GM12873 (cell line): ENCODE measurements around the gene TMEM39A.

ENCODE experiments used
- TF ChIP-seq, protein P1 (sequence below): IDR thresholded peaks from 2 replicates; pipeline ENCODE4 v1.5.1; 2012; ENCODE audit warnings: low read depth, mild to moderate bottlenecking, moderate library complexity, low read length, control low read depth; ENCODE audit not compliant: insufficient read depth; ENCODE audit errors: missing control alignments

The TMEM39A gene

GRCh38 chr3:119483101-119483500 is 19.7 kb upstream of the TMEM39A start:
- TF ChIP-seq, protein P1, sequence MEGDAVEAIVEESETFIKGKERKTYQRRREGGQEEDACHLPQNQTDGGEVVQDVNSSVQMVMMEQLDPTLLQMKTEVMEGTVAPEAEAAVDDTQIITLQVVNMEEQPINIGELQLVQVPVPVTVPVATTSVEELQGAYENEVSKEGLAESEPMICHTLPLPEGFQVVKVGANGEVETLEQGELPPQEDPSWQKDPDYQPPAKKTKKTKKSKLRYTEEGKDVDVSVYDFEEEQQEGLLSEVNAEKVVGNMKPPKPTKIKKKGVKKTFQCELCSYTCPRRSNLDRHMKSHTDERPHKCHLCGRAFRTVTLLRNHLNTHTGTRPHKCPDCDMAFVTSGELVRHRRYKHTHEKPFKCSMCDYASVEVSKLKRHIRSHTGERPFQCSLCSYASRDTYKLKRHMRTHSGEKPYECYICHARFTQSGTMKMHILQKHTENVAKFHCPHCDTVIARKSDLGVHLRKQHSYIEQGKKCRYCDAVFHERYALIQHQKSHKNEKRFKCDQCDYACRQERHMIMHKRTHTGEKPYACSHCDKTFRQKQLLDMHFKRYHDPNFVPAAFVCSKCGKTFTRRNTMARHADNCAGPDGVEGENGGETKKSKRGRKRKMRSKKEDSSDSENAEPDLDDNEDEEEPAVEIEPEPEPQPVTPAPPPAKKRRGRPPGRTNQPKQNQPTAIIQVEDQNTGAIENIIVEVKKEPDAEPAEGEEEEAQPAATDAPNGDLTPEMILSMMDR: no peak

DNA sequence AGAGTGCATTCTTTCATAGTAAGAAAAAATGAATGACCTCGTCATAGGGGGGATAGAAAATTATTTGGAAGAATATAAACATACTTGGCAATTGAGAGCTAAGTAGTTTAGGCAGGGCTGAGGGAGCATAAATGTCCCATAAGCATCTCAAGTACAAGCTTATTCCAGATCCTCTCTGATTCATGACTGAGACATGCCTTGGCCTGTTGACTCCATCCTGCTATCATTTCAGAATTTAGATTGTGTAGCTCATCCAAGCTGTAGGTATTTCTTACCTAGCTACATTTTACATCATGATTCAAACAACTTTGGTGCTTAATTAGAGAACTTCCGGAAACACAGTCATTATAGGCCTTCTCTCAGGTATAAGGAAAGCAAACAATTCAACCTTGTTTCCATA is 17.7 kb upstream of the TMEM39A start:
- TF ChIP-seq, protein P1: no peak

DNA sequence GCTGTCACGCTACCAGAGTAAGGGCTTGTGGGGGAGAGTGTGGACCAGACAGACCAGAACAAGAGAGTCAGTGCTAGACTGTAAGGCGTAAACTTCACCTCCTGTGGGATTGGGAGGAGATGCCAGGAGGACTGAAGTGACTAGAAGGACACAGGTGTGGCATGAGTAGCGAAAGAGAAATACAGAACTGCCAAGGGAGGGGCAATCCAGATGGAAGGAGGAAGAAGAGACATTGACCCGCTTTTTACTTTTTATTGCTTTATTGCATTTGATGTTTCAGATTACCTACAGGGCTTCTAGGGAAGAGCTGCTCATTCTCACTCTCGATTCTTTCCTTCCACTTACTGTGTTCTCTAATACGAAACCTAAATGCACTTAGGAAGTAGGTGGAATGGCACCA is 7.5 kb upstream of the TMEM39A start:
- TF ChIP-seq, protein P1: no peak

DNA sequence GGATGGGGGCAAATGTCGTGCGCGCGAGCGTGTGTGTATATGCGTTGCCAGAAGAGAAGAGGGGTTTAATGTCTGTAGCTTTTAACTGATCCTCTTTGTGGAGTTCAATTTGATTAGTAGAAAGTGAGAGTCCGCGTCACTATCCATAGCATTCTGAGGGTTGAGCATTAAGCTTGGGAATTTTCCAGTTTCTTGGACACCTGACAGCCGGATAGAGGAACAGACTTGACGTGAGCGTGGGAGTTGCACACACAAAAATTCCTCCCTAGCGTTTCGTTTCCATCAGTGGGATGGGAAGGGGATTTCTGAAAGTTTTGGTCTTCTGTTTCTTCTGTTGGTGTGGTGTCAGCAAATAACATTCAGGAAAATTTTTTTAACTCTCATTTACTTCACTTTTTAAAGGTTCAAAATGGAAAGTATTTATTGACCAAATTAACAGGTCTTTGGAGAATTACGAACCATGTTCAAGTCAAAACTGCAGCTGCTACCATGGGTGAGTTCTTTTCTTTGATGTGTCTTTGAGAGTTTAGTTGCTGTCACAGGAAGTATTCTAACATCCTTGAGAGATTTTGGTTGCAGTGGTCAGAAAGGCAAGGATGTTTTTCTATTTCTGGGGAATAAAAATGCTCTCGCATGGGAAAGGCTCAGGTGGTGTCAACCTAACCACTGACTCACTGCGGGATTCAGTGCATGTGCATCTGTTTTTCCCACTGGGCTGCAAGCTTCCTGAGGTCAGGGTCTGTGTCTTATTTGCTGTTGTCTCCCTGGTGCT is 6.2 kb upstream of the TMEM39A start:
- TF ChIP-seq, protein P1: no peak

GRCh38 chr3:119468041-119468440 is 4.6 kb upstream of the TMEM39A start:
- TF ChIP-seq, protein P1: no peak

DNA sequence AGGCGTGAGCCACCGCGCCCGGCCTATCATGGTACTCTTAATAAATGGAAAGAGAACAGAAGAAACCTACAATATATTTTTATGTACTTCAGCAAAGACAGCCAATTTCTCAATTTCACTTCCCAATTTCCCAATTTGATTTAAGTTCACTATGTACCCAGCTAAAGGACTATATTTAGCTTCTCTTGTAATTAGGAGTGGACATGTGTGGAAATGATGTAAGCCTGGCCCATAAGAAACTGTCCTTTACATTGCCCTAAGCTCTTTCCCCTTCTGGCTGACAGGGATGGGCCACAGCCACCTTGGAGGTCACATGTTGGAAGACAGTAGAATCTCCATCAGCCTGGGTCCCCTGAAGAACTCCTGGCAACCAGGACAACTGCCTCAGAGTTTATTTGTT is 6.2 kb downstream of the TMEM39A start:
- TF ChIP-seq, protein P1: no peak

- TF ChIP-seq, protein P1: no peak
These were observed 6.9 kb downstream of the TMEM39A start for GRCh38 chr3:119456469-119456868.
